SK-N-SH (cell line): ENCODE measurements around the gene PIGK. TPM values are rescaled to one million over a fixed set of nuclear protein-coding genes. Genes with fewer than 3 reads are reported as not detected.

Experiments used
- CTCF ChIA-PET: fragments of 300-600, 350-600 bp; formaldehyde crosslinking; extraction: SDS; loops from one replicate; lab custom pipeline; 2021; lab: Yijun Ruan, JAX
- POLR2A ChIA-PET: fragments of 350-600 bp; sonication (Branson Sonifier 250); formaldehyde crosslinking; extraction: SDS; loops from one replicate; lab custom pipeline; 2020; ENCODE audit warnings: antibody characterized with exemption, inconsistent platforms; lab: Yijun Ruan, JAX
- DNase-seq: peaks from one replicate; pipeline ENCODE4 v3.0.0; 2012
- H2AFZ ChIP-seq: fragments of 200-600 bp; sonication (generic); 2 replicates; pipeline ENCODE4 v1.8.1; 2016; ENCODE audit warnings: antibody characterized with exemption, mild to moderate bottlenecking, low read depth
- H3F3A ChIP-seq: fragments of 200-600 bp; sonication (generic); replicated peaks from 2 replicates; pipeline ENCODE3; 2016; ENCODE audit warnings: antibody characterized with exemption, mild to moderate bottlenecking; ENCODE audit not compliant: insufficient read depth
- H3K27ac ChIP-seq, 2 experiments: fragments of 200-500 bp in 1 of 2; fragments of 200-600 bp in 1 of 2; sonication (Bioruptor generic) in 1 of 2; sonication (generic), shearing (Covaris generic) in 1 of 2; 2 replicates each; pipeline versions ENCODE4 v1.5.1 to v1.6.1; 2014 to 2016; ENCODE audit warnings: low read depth in 2 of 2, inconsistent platforms in 1 of 2, low read length in 1 of 2, mild to moderate bottlenecking in 1 of 2, mixed read lengths in 1 of 2
- H3K27me3 ChIP-seq: fragments of 200-600 bp; sonication (generic), shearing (Covaris generic); 2 replicates; pipeline ENCODE4 v1.6.1; 2016; ENCODE audit warnings: mixed run types; ENCODE audit not compliant: insufficient read depth
- H3K36me3 ChIP-seq, 2 experiments: fragments of 200-500 bp in 1 of 2; fragments of 200-600 bp in 1 of 2; sonication (Bioruptor generic) in 1 of 2; sonication (generic) in 1 of 2; replicated peaks in 1 of 2; 2 replicates each; pipeline versions ENCODE3 to v1.5.1; 2014 to 2016; ENCODE audit warnings: low read length in 1 of 2, mild to moderate bottlenecking in 1 of 2; ENCODE audit not compliant: insufficient read depth in 2 of 2, control insufficient read depth in 1 of 2
- H3K4me1 ChIP-seq, 2 experiments: fragments of 200-500 bp in 1 of 2; fragments of 200-600 bp in 1 of 2; sonication (Bioruptor generic) in 1 of 2; sonication (generic), shearing (Covaris generic) in 1 of 2; 2 replicates each; pipeline versions ENCODE4 v1.5.1 to v1.6.1; 2014 to 2016; ENCODE audit warnings: low read depth in 1 of 2, low read length in 1 of 2, mixed run types in 1 of 2; ENCODE audit not compliant: insufficient read depth in 2 of 2, control insufficient read depth in 1 of 2
- H3K4me2 ChIP-seq: fragments of 200-600 bp; sonication (generic), shearing (Covaris generic); 2 replicates; pipeline ENCODE4 v1.6.1; 2017; ENCODE audit warnings: mixed run types
- H3K4me3 ChIP-seq, 2 experiments: fragments of 200-500 bp in 1 of 2; fragments of 200-600 bp in 1 of 2; sonication (Bioruptor generic) in 1 of 2; sonication (generic), shearing (Covaris generic) in 1 of 2; 2 replicates each; pipeline versions ENCODE4 v1.5.1 to v1.8.1; 2014 to 2016; ENCODE audit warnings: low read depth in 2 of 2, inconsistent platforms in 1 of 2, low read length in 1 of 2, mild to moderate bottlenecking in 1 of 2, mixed read lengths in 1 of 2, moderate library complexity in 1 of 2
- H3K79me2 ChIP-seq: fragments of 200-600 bp; sonication (generic); 2 replicates; pipeline ENCODE4 v1.8.1; 2017; ENCODE audit warnings: mild to moderate bottlenecking; ENCODE audit not compliant: insufficient read depth
- H3K9ac ChIP-seq: fragments of 200-600 bp; sonication (generic); 2 replicates; pipeline ENCODE4 v1.6.1; 2017; ENCODE audit warnings: mixed run types
- H3K9me2 ChIP-seq: fragments of 200-600 bp; sonication (generic); 2 replicates; pipeline ENCODE4 v1.6.1; 2017; ENCODE audit warnings: mixed run types
- H3K9me3 ChIP-seq: fragments of 200-600 bp; sonication (generic); 2 replicates; pipeline ENCODE4 v1.6.1; 2017; ENCODE audit warnings: mixed run types, mild to moderate bottlenecking, moderate library complexity
- H4K20me1 ChIP-seq: fragments of 200-600 bp; sonication (generic); 2 replicates; pipeline ENCODE4 v1.6.1; 2017; ENCODE audit warnings: mild to moderate bottlenecking, mixed run types; ENCODE audit not compliant: insufficient read depth
- CHD2 ChIP-seq: fragments of 150-350 bp; IDR thresholded peaks from 2 replicates; pipeline ENCODE4 v1.6.1; 2018; ENCODE audit warnings: low read length; ENCODE audit not compliant: partially characterized antibody
- CTCF ChIP-seq: fragments of 200-600 bp; sonication (generic); IDR thresholded peaks from 2 replicates; pipeline ENCODE4 v1.6.1; 2017; ENCODE audit warnings: antibody characterized with exemption, mild to moderate bottlenecking, moderate library complexity
- EP300 ChIP-seq, 2 experiments: IDR thresholded peaks; 2 replicates each; pipeline versions ENCODE4 v1.4.0 to v1.6.1; 2012; ENCODE audit warnings: borderline replicate concordance in 1 of 2, low read depth in 1 of 2, low read length in 1 of 2
- FOXJ3 ChIP-seq: sonication (generic); formaldehyde crosslinking; IDR thresholded peaks from 2 replicates; pipeline ENCODE4 v1.5.1; 2020; ENCODE audit warnings: mild to moderate bottlenecking, missing genetic modification reagents
- FOXM1 ChIP-seq: IDR thresholded peaks from 2 replicates; pipeline ENCODE4 v1.4.0; 2012; ENCODE audit warnings: low read depth, mild to moderate bottlenecking
- GABPA ChIP-seq: IDR thresholded peaks from 2 replicates; pipeline ENCODE4 v1.4.0; 2012; ENCODE audit warnings: low read depth, mild to moderate bottlenecking
- JUND ChIP-seq: IDR thresholded peaks from 2 replicates; pipeline ENCODE4 v1.4.0; 2012
- MAX ChIP-seq: IDR thresholded peaks from 2 replicates; pipeline ENCODE4 v1.4.0; 2012; ENCODE audit warnings: low read depth
- MEF2A ChIP-seq: IDR thresholded peaks from 2 replicates; pipeline ENCODE4 v1.4.0; 2012; ENCODE audit warnings: low read depth, borderline replicate concordance
- MXI1 ChIP-seq: IDR thresholded peaks from 2 replicates; pipeline ENCODE4 v1.6.1; 2012; ENCODE audit warnings: mild to moderate bottlenecking, low read depth, low read length, improper control_type of control experiment
- NFIC ChIP-seq: IDR thresholded peaks from 2 replicates; pipeline ENCODE4 v1.4.0; 2012; ENCODE audit warnings: borderline replicate concordance
- NRF1 ChIP-seq: IDR thresholded peaks from 2 replicates; pipeline ENCODE4 v1.6.1; 2012; ENCODE audit warnings: low read depth, mild to moderate bottlenecking, low read length
- PBX3 ChIP-seq: IDR thresholded peaks from 2 replicates; pipeline ENCODE4; 2012
- RAD21 ChIP-seq: IDR thresholded peaks from 2 replicates; pipeline ENCODE4 v1.6.1; 2012; ENCODE audit warnings: mild to moderate bottlenecking, low read length
- RCOR1 ChIP-seq: fragments of 150-350 bp; IDR thresholded peaks from 2 replicates; pipeline ENCODE4 v1.6.1; 2017; ENCODE audit warnings: antibody characterized with exemption, low read length
- RXRA ChIP-seq: IDR thresholded peaks from 2 replicates; pipeline ENCODE4 v1.4.0; 2012; ENCODE audit warnings: low read depth, mild to moderate bottlenecking, borderline replicate concordance
- SIN3A ChIP-seq: IDR thresholded peaks from 2 replicates; pipeline ENCODE4 v1.6.1; 2012; ENCODE audit warnings: low read depth, mild to moderate bottlenecking, low read length, moderate library complexity, borderline replicate concordance
- SMC3 ChIP-seq: IDR thresholded peaks from 2 replicates; pipeline ENCODE4 v1.6.1; 2012; ENCODE audit warnings: low read depth, low read length, improper control_type of control experiment
- TAF1 ChIP-seq: IDR thresholded peaks from 2 replicates; pipeline ENCODE4 v1.6.1; 2012; ENCODE audit warnings: low read depth, mild to moderate bottlenecking, low read length, moderate library complexity, borderline replicate concordance
- TEAD4 ChIP-seq: IDR thresholded peaks from 2 replicates; pipeline ENCODE4 v1.4.0; 2012; ENCODE audit warnings: mild to moderate bottlenecking, borderline replicate concordance; ENCODE audit not compliant: insufficient read depth
- USF1 ChIP-seq: IDR thresholded peaks from 2 replicates; pipeline ENCODE4 v1.4.0; 2012; ENCODE audit warnings: low read depth, borderline replicate concordance
- YY1 ChIP-seq: IDR thresholded peaks from 2 replicates; pipeline ENCODE4 v1.4.0; 2012; ENCODE audit warnings: low read depth, mild to moderate bottlenecking
- WGBS: methylation state at CpG from one replicate; pipeline ENCODE4 v1.1.6; 2017; ENCODE audit warnings: low lambda C conversion rate; 5-methylcytosine and 5-hydroxymethylcytosine counted together
- polyA plus RNA-seq, 3 experiments: library from polyadenylated mRNA; depleted of rRNA; stranded (reverse); fragments of >200 nt; gene quantifications; 2 replicates each; pipeline ENCODE4 v1.2.3, GENCODE V29; 2012

The PIGK gene
- polyA plus RNA-seq, 1 of the 3 experiments (the other 2 are of a cell fraction), result 11.5 TPM

- no peak overlapping the region for H3K4me2 ChIP-seq
- H3K27me3 ChIP-seq, result no peaks in the 10 kb centered on the region
- no peaks in the 10 kb centered on the region for H3K9me3 ChIP-seq
- H3K27ac ChIP-seq, result no peak overlapping the region
- 83% methylated on average over 3 of the region's 3 CpGs for WGBS
- no peak overlapping the region for H3K9ac ChIP-seq
- H3K36me3 ChIP-seq, result no peaks in the 10 kb centered on the region
- DNase-seq, result no peak
- TF ChIP-seq FOXJ3 (no peak), EP300 (IDR thresholded peaks at IDR 0.05; ENCODE audit: borderline replicate concordance in 1 of 2, low read depth in 1 of 2, low read length in 1 of 2) (no peak), FOXM1 (no peak), JUND (no peak), YY1 (no peak), PBX3 (no peak), SIN3A (no peak), TAF1 (no peak), NFIC (no peak), RAD21 (no peak), MAX (no peak), GABPA (no peak), MEF2A (no peak), USF1 (no peak), NRF1 (no peak), RXRA (no peak)
- no peaks in the 10 kb centered on the region for H3K79me2 ChIP-seq
- no peaks in the 10 kb centered on the region for H3F3A ChIP-seq
- ChIA-PET POLR2A (no interaction called here), CTCF (no interaction called here)
- no peaks in the 10 kb centered on the region for H3K9me2 ChIP-seq
- H4K20me1 ChIP-seq, result no peaks in the 10 kb centered on the region
- no peaks in the 10 kb centered on the region for H3K4me1 ChIP-seq
- no peak overlapping the region for H2AFZ ChIP-seq
- no peak overlapping the region for H3K4me3 ChIP-seq
Observed at GRCh38 chr1:77239311-77239710, 20.1 kb upstream of the PIGK start.

GRCh38 chr1:77238462-77238861, 19.2 kb upstream of the PIGK start:
- no peak overlapping the region for H3K9ac ChIP-seq
- H3K4me2 ChIP-seq, result no peak overlapping the region
- no peaks in the 10 kb centered on the region for H4K20me1 ChIP-seq
- TF ChIP-seq TEAD4, result no peak
- TF ChIP-seq NRF1, result no peak
- no peak for TF ChIP-seq CTCF
- TF ChIP-seq RCOR1, result no peak
- TF ChIP-seq SMC3, result no peak
- no peak for TF ChIP-seq CHD2
- no peak for TF ChIP-seq MXI1
- TF ChIP-seq SIN3A, result no peak
- 85% methylated on average over 1 of the region's 1 CpG for WGBS
- H3K9me3 ChIP-seq, result no peaks in the 10 kb centered on the region
- H3K4me3 ChIP-seq, result no peak overlapping the region
- no peaks in the 10 kb centered on the region for H3K79me2 ChIP-seq
- no peaks in the 10 kb centered on the region for H3K36me3 ChIP-seq
- POLR2A ChIA-PET, result no interaction called here
- no peak overlapping the region for H2AFZ ChIP-seq
- no peak overlapping the region for H3K27ac ChIP-seq
- no peaks in the 10 kb centered on the region for H3K27me3 ChIP-seq
- DNase-seq, result no peak
- CTCF ChIA-PET, result interaction anchor here (0.6 kb wide), 3 partner anchors 12 to 1134 kb away, joined by 3 read pairs; no protein-coding TSS in a partner anchor
- no peaks in the 10 kb centered on the region for H3K9me2 ChIP-seq
- no peaks in the 10 kb centered on the region for H3F3A ChIP-seq
- no peaks in the 10 kb centered on the region for H3K4me1 ChIP-seq
